ENCODE measurements around the gene ADPRHL1.
A peak's percentile ranks its signal among the peaks of the same experiment; 100 is the strongest.

The ADPRHL1 gene

GRCh38 chr13:113495494-113496210, 42.4 kb upstream of the ADPRHL1 start:
- no peak overlapping the region for H3K27ac ChIP-seq
- TF ChIP-seq, protein P1, sequence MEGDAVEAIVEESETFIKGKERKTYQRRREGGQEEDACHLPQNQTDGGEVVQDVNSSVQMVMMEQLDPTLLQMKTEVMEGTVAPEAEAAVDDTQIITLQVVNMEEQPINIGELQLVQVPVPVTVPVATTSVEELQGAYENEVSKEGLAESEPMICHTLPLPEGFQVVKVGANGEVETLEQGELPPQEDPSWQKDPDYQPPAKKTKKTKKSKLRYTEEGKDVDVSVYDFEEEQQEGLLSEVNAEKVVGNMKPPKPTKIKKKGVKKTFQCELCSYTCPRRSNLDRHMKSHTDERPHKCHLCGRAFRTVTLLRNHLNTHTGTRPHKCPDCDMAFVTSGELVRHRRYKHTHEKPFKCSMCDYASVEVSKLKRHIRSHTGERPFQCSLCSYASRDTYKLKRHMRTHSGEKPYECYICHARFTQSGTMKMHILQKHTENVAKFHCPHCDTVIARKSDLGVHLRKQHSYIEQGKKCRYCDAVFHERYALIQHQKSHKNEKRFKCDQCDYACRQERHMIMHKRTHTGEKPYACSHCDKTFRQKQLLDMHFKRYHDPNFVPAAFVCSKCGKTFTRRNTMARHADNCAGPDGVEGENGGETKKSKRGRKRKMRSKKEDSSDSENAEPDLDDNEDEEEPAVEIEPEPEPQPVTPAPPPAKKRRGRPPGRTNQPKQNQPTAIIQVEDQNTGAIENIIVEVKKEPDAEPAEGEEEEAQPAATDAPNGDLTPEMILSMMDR (IDR thresholded peaks at IDR 0.05) = no peak
- no peak for TF ChIP-seq ZFX (IDR thresholded peaks at IDR 0.05; ENCODE audit: borderline replicate concordance)

DNA sequence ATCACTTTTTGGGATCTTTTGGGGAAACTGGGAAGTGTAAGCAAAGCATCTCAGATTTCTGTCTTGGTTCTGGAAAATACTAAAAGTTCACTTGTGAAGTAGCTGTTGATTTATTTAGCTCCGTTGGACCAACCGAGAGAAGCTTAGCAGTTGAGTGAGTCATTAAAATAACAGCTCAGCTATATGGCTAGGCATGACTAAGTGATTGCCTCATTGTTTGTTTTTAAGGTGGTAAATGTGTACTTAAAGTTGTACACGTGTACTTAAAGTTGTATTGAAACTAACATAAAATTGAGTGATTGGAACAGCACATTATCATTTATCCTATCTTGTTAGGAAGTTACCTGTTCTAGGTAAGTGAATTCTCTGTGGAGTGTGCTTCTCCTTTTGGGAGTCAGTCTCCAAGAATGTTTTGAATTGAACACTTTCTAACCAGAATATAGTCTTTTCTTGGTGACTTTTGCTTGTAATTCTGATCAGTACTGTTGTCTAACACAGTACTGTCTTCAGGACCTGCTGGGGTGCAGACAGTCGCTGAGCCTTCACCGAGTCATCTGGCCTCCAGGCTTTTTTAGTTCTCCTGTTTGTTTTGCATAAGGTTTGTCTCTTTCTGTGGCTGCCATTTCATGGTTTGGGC, 40.1 kb upstream of the ADPRHL1 start:
- peak overlapping the region; percentile 84 for H3K27ac ChIP-seq
- TF ChIP-seq, protein P1 (IDR thresholded peaks at IDR 0.05) = no peak
- no peak for TF ChIP-seq ZFX (IDR thresholded peaks at IDR 0.05; ENCODE audit: borderline replicate concordance)

GRCh38 chr13:113491982-113492381, 38.7 kb upstream of the ADPRHL1 start:
- TF ChIP-seq, protein P1 (IDR thresholded peaks at IDR 0.05) = no peak
- no peak for TF ChIP-seq ZFX (IDR thresholded peaks at IDR 0.05; ENCODE audit: borderline replicate concordance)
- peak overlapping the region; percentile 84 for H3K27ac ChIP-seq

GRCh38 chr13:113491418-113491883, 38.2 kb upstream of the ADPRHL1 start:
- H3K27ac ChIP-seq = peak overlapping the region; percentile 84
- TF ChIP-seq, protein P1 (IDR thresholded peaks at IDR 0.05) = no peak
- TF ChIP-seq ZFX (IDR thresholded peaks at IDR 0.05; ENCODE audit: borderline replicate concordance) = no peak

DNA sequence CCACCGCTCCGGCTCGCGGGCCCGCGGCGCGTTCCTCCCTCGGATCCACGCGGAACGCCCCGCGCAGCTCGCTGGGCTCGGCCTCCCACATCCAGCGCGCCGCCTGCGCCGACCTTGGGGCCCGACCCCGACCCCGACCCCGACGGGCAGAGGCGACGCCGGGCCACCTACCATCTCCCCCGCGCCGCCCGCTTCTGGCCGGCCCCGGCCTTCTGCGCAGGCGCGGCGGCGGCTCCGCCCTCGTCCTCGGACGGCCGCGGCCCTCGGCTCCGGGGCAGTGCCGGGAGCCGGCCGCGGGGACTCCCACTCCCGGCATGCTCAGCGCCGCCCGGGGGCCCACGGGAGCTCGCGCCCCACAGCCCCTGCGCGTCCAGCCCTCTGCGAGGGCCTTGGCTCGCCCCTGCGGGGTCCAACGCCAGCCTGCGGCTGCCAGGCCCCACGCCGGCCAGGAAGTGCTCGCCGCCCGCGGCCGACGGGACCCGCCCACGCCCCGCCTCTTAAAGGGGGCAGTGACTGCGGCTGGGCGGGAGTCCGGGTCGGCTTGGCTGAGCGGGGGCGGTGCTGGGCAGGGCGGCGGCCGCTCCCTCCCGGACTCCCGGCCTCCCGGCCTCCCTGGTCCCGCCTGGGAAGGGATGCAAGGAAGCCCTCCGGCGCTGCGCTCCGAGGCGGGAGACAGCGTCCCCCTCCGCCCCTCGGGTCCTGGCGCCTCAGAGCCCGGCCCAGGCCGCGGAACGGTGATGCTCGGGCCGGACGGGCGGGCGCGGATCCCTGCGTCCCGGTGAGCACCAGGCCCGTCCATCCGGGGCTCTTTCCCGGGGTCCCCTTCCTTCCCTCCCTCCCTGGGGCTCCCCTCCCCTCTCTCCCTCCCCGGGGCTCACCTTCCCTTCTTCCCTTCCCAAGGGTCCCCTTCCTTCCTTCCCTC, 37.5 kb upstream of the ADPRHL1 start, which contains the start of gene DCUN1D2:
Gene DCUN1D2, minus strand, starts transcription at position 216 of the 922 bp plus-strand sequence. Its CDS starts 42 bp downstream, at position 174.
- H3K27ac ChIP-seq = peak within 1 kb of the TSS; percentile 84

More for the DNA sequence above, 37.5 kb upstream of the ADPRHL1 start, which contains the start of gene DCUN1D2:
- TF ChIP-seq ZFX (IDR thresholded peaks at IDR 0.05; ENCODE audit: borderline replicate concordance) = no peak
- TF ChIP-seq, protein P1 (IDR thresholded peaks at IDR 0.05) = no peak

Measured in 22Rv1 (cell line).